Liver (tissue), 9 donors: ENCODE results near the gene CELF5. TPM values are rescaled to one million over a fixed set of nuclear protein-coding genes. Genes with fewer than 3 reads are reported as not detected.

Source experiments
- DNase-seq: peaks from one replicate; pipeline ENCODE4 v3.0.0-alpha.2; 2017; ENCODE audit warnings: low spot score
- H3K27ac ChIP-seq, 2 donors: one replicate each; pipeline ENCODE4 v1.7.0; 2013; ENCODE audit warnings: inconsistent platforms in 2 of 2, low read length in 2 of 2, control low read depth in 1 of 2, low read depth in 1 of 2, mild to moderate bottlenecking in 1 of 2
- H3K27me3 ChIP-seq, 4 donors: one replicate each; pipeline versions ENCODE4 v1.6.1 to v1.7.0; 2013; ENCODE audit warnings: low read length in 3 of 4, inconsistent platforms in 1 of 4, mild to moderate bottlenecking in 1 of 4, moderate library complexity in 1 of 4; ENCODE audit not compliant: control insufficient read depth in 4 of 4, insufficient read depth in 4 of 4
- H3K36me3 ChIP-seq, 4 donors: one replicate each; pipeline versions ENCODE4 v1.6.1 to v1.7.0; 2013; ENCODE audit warnings: low read length in 3 of 4, mild to moderate bottlenecking in 3 of 4, low read depth in 1 of 4, moderate library complexity in 1 of 4; ENCODE audit not compliant: control insufficient read depth in 4 of 4, insufficient read depth in 3 of 4
- H3K4me1 ChIP-seq, 4 donors: one replicate each; pipeline versions ENCODE4 v1.6.1 to v1.7.0; 2013; ENCODE audit warnings: low read length in 3 of 4, mild to moderate bottlenecking in 3 of 4, moderate library complexity in 1 of 4; ENCODE audit not compliant: control insufficient read depth in 4 of 4, insufficient read depth in 4 of 4
- H3K4me3 ChIP-seq, 3 donors: one replicate each; pipeline versions ENCODE4 v1.6.1 to v1.7.0; 2013; ENCODE audit warnings: low read length in 3 of 3, control low read depth in 1 of 3, low read depth in 1 of 3, mild to moderate bottlenecking in 1 of 3
- H3K9ac ChIP-seq, 2 donors: one replicate each; pipeline ENCODE4 v1.7.0; 2013; ENCODE audit warnings: low read length in 2 of 2, mild to moderate bottlenecking in 2 of 2, moderate library complexity in 2 of 2, control low read depth in 1 of 2, low read depth in 1 of 2
- H3K9me3 ChIP-seq, 4 donors: one replicate each; pipeline versions ENCODE4 v1.6.1 to v1.7.0; 2013; ENCODE audit warnings: low read length in 3 of 4; ENCODE audit not compliant: control insufficient read depth in 4 of 4
- ATF3 ChIP-seq: IDR thresholded peaks from 2 replicates; pipeline ENCODE4 v1.6.1; 2016; ENCODE audit warnings: antibody characterized with exemption
- EGR1 ChIP-seq, 2 donors: IDR thresholded peaks; 2 replicates each; pipeline ENCODE4 v1.6.1; 2016 to 2018; ENCODE audit warnings: antibody characterized with exemption in 2 of 2, low read depth in 2 of 2
- FOXA1 ChIP-seq: IDR thresholded peaks from 2 replicates; pipeline ENCODE4 v1.6.1; 2016; ENCODE audit warnings: antibody characterized with exemption
- FOXA2 ChIP-seq: IDR thresholded peaks from 2 replicates; pipeline ENCODE4 v1.6.1; 2016; ENCODE audit warnings: antibody characterized with exemption
- GABPA ChIP-seq, 2 donors: IDR thresholded peaks in 1 of 2; conservative IDR thresholded peaks in 1 of 2; 2 replicates each; pipeline ENCODE4 v1.6.1; 2016; ENCODE audit warnings: antibody characterized with exemption in 2 of 2, mild to moderate bottlenecking in 1 of 2, moderate library complexity in 1 of 2
- HNF4A ChIP-seq, 2 donors: conservative IDR thresholded peaks; 2 replicates each; pipeline ENCODE4 v1.6.1; 2016; ENCODE audit warnings: antibody characterized with exemption in 2 of 2, mild to moderate bottlenecking in 2 of 2
- HNF4G ChIP-seq: IDR thresholded peaks from 2 replicates; pipeline ENCODE4 v1.6.1; 2016; ENCODE audit warnings: antibody characterized with exemption
- JUND ChIP-seq, 2 donors: IDR thresholded peaks; 2 replicates each; pipeline ENCODE4 v1.6.1; 2016; ENCODE audit warnings: antibody characterized with exemption in 2 of 2
- MAX ChIP-seq: IDR thresholded peaks from 2 replicates; pipeline ENCODE4 v1.6.1; 2016; ENCODE audit warnings: antibody characterized with exemption
- NR2F2 ChIP-seq: IDR thresholded peaks from 2 replicates; pipeline ENCODE4 v1.6.1; 2016; ENCODE audit warnings: antibody characterized with exemption
- RAD21 ChIP-seq, 2 donors: IDR thresholded peaks; 2 replicates each; pipeline ENCODE4 v1.6.1; 2016; ENCODE audit warnings: antibody characterized with exemption in 2 of 2, mild to moderate bottlenecking in 2 of 2
- RXRA ChIP-seq, 2 donors: IDR thresholded peaks; 2 replicates each; pipeline ENCODE4 v1.6.1; 2017 to 2018; ENCODE audit warnings: antibody characterized with exemption in 2 of 2, mild to moderate bottlenecking in 1 of 2
- SP1 ChIP-seq: IDR thresholded peaks from 2 replicates; pipeline ENCODE4 v1.6.1; 2018; ENCODE audit warnings: antibody characterized with exemption, mild to moderate bottlenecking
- TAF1 ChIP-seq: conservative IDR thresholded peaks from 2 replicates; pipeline ENCODE4 v1.6.1; 2016; ENCODE audit warnings: antibody characterized with exemption, mild to moderate bottlenecking
- YY1 ChIP-seq: IDR thresholded peaks from 2 replicates; pipeline ENCODE4 v1.6.1; 2016; ENCODE audit warnings: antibody characterized with exemption, mild to moderate bottlenecking
- ZBTB33 ChIP-seq: IDR thresholded peaks from 2 replicates; pipeline ENCODE4 v1.6.1; 2016; ENCODE audit warnings: antibody characterized with exemption
- WGBS: extraction: QIAGEN DNeasy Blood & Tissue Kit; methylation state at CpG from one replicate; pipeline ENCODE4 v1.1.7; 2013; 5-methylcytosine and 5-hydroxymethylcytosine counted together
- polyA plus RNA-seq, 2 donors: library from polyadenylated mRNA; stranded (reverse) in 1 of 2; unstranded in 1 of 2; fragments of 200-250 nt in 1 of 2; fragments of >200 nt in 1 of 2; fragmentation: Nextera tagmentation in 1 of 2; extraction: Ambion mirVana in 1 of 2; gene quantifications; one replicate each; pipeline versions ENCODE4 v1.2.1 to v1.2.3, GENCODE V29; 2013 to 2015
- total RNA-seq, 2 donors: library from RNA; depleted of rRNA; stranded (reverse); fragments of >200 nt; gene quantifications; one replicate each; pipeline ENCODE4 v1.2.3, GENCODE V29; 2014
- TF ChIP-seq, protein P1 (sequence below): IDR thresholded peaks from 2 replicates; pipeline ENCODE4 v1.6.1; 2016; ENCODE audit warnings: antibody characterized with exemption, mild to moderate bottlenecking
- TF ChIP-seq, protein P2 (sequence below): fragments of 150-350 bp; IDR thresholded peaks from 2 replicates; pipeline ENCODE4 v1.5.1; 2017; ENCODE audit warnings: improper control_type of control experiment, low read depth, low read length; ENCODE audit not compliant: missing input control
- donor health status: healthy.
- donor health status: healthy.
- donor health status: healthy.
- donor health status: healthy.
- donor health status: healthy.

The CELF5 gene
- total and polyA plus RNA-seq, 4 donors: 0.06 to 0.50 (median 0.26) TPM

DNA sequence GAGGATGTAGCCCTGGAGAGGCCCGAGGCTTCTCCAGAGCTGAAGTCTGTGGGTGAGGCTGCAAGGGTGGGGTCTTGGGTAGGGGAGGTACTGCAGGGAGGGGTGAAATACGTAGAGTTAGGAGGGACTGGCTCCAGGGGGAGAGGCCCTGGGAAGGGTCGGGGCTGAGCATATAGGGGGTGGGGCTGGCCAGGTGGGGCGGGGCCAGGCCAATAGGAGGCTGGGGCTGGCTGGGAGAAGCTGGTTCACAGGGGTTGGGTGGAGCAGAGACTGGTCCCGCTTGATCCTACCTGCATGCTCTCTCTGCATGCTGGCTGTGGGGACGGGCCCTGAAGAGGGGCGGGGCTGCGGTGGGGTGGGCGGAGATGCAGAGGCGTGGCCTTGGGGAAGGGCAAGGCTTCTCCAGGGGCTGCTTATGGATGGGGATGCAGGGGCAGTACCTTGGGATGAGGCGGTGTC lies 51.9 kb downstream of the CELF5 start:
- no peaks in the 10 kb centered on the region for H3K36me3 ChIP-seq
- H3K4me3 ChIP-seq: no peak overlapping the region
- 5% methylated on average over 11 of the region's 11 CpGs for WGBS
- H3K9me3 ChIP-seq: peaks cover 0 to 3% (median 3%) of the 10 kb centered on the region in 4 donors
- H3K9ac ChIP-seq: no peak overlapping the region
- TF ChIP-seq RXRA (IDR thresholded peaks at IDR 0.05) (no peak), MAX (no peak), ZBTB33 (no peak), TAF1 (no peak), NR2F2 (no peak), JUND (IDR thresholded peaks at IDR 0.05) (no peak), FOXA1 (no peak), EGR1 (IDR thresholded peaks at IDR 0.05; ENCODE audit: low read depth in 2 of 2) (no peak), YY1 (no peak), SP1 (no peak), HNF4G (no peak), ATF3 (no peak), FOXA2 (no peak), GABPA (IDR thresholded peaks at IDR 0.05 in 1 of 2, conservative IDR thresholded peaks at IDR 0.05 in 1 of 2) (no peak), HNF4A (conservative IDR thresholded peaks at IDR 0.05) (no peak), RAD21 (IDR thresholded peaks at IDR 0.05) (no peak)
- TF ChIP-seq, protein P1, sequence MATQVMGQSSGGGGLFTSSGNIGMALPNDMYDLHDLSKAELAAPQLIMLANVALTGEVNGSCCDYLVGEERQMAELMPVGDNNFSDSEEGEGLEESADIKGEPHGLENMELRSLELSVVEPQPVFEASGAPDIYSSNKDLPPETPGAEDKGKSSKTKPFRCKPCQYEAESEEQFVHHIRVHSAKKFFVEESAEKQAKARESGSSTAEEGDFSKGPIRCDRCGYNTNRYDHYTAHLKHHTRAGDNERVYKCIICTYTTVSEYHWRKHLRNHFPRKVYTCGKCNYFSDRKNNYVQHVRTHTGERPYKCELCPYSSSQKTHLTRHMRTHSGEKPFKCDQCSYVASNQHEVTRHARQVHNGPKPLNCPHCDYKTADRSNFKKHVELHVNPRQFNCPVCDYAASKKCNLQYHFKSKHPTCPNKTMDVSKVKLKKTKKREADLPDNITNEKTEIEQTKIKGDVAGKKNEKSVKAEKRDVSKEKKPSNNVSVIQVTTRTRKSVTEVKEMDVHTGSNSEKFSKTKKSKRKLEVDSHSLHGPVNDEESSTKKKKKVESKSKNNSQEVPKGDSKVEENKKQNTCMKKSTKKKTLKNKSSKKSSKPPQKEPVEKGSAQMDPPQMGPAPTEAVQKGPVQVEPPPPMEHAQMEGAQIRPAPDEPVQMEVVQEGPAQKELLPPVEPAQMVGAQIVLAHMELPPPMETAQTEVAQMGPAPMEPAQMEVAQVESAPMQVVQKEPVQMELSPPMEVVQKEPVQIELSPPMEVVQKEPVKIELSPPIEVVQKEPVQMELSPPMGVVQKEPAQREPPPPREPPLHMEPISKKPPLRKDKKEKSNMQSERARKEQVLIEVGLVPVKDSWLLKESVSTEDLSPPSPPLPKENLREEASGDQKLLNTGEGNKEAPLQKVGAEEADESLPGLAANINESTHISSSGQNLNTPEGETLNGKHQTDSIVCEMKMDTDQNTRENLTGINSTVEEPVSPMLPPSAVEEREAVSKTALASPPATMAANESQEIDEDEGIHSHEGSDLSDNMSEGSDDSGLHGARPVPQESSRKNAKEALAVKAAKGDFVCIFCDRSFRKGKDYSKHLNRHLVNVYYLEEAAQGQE: no peak
- TF ChIP-seq, protein P2, sequence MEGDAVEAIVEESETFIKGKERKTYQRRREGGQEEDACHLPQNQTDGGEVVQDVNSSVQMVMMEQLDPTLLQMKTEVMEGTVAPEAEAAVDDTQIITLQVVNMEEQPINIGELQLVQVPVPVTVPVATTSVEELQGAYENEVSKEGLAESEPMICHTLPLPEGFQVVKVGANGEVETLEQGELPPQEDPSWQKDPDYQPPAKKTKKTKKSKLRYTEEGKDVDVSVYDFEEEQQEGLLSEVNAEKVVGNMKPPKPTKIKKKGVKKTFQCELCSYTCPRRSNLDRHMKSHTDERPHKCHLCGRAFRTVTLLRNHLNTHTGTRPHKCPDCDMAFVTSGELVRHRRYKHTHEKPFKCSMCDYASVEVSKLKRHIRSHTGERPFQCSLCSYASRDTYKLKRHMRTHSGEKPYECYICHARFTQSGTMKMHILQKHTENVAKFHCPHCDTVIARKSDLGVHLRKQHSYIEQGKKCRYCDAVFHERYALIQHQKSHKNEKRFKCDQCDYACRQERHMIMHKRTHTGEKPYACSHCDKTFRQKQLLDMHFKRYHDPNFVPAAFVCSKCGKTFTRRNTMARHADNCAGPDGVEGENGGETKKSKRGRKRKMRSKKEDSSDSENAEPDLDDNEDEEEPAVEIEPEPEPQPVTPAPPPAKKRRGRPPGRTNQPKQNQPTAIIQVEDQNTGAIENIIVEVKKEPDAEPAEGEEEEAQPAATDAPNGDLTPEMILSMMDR: no peak
- peaks cover 0 to 3% (median 3%) of the 10 kb centered on the region in 4 donors for H3K4me1 ChIP-seq
- no peak overlapping the region for H3K27ac ChIP-seq
- DNase-seq: no peak
- H3K27me3 ChIP-seq: peaks cover 0 to 3% (median 0%) of the 10 kb centered on the region in 4 donors
